Vagina (tissue), 2 donors: ENCODE measurements around the gene ZNF804A. TPM values are rescaled to one million over a fixed set of nuclear protein-coding genes. Genes with fewer than 3 reads are reported as not detected.

ENCODE experiments used
- DNase-seq, 2 donors: peaks; one replicate each; pipeline ENCODE4 v3.0.0-alpha.2; 2017; ENCODE audit errors: extremely low spot score in 2 of 2
- H3K27ac ChIP-seq: fragments of 200-600 bp; sonication (generic); one replicate; pipeline ENCODE4 v1.5.1; 2019
- H3K27me3 ChIP-seq: fragments of 200-600 bp; sonication (generic); one replicate; pipeline ENCODE4 v1.5.1; 2019
- H3K36me3 ChIP-seq, 2 donors: fragments of 200-600 bp; sonication (generic); one replicate each; pipeline ENCODE4 v1.5.1; 2017 to 2019
- H3K4me1 ChIP-seq: fragments of 200-600 bp; sonication (generic); one replicate; pipeline ENCODE4 v1.5.1; 2019
- H3K4me3 ChIP-seq, 2 donors: fragments of 200-600 bp; sonication (generic); 1 replicate in 1 of 2; 2 replicates in 1 of 2; pipeline ENCODE4 v1.5.1; 2016 to 2019
- H3K9me3 ChIP-seq: fragments of 200-600 bp; sonication (generic); one replicate; pipeline ENCODE4 v1.5.1; 2019
- CTCF ChIP-seq, 3 experiments: fragments of 450-650 bp in 2 of 3; fragments of 200-600 bp in 1 of 3; sonication (generic) in 1 of 3; IDR thresholded peaks; one replicate each; pipeline ENCODE4 v1.5.1; 2017 to 2019; ENCODE audit warnings: antibody characterized with exemption in 3 of 3, mild to moderate bottlenecking in 2 of 3, moderate library complexity in 2 of 3
- POLR2A ChIP-seq, 2 donors: fragments of 450-650 bp; IDR thresholded peaks; one replicate each; pipeline ENCODE4 v1.6.1; 2017; ENCODE audit warnings: antibody characterized with exemption in 2 of 2, mild to moderate bottlenecking in 2 of 2, moderate library complexity in 2 of 2
- POLR2AphosphoS5 ChIP-seq, 2 donors: sonication (generic); formaldehyde crosslinking; IDR thresholded peaks; one replicate each; pipeline ENCODE4 v1.9.0; 2017; ENCODE audit warnings: antibody characterized with exemption in 2 of 2, mild to moderate bottlenecking in 2 of 2, low read depth in 1 of 2; ENCODE audit not compliant: insufficient read depth in 1 of 2
- intact Hi-C: fragments of 100-400 bp; cut with DNase I; formaldehyde crosslinking; loops from one replicate; pipeline ENCODE4 v1.15.1; 2023
- total RNA-seq: library from RNA; depleted of rRNA; stranded (reverse); fragments of >200 nt; gene quantifications from one replicate; pipeline ENCODE4 v1.2.3, GENCODE V29; 2016

The ZNF804A gene
- total RNA-seq, 1 donor from 2014 or later: 1.2 TPM

- H3K4me1 ChIP-seq: no peaks in the 10 kb centered on the region
- intact Hi-C loops: no loop called here
- no peak overlapping the region for H3K27ac ChIP-seq
- no peaks in the 10 kb centered on the region for H3K9me3 ChIP-seq
- no peak overlapping the region for H3K4me3 ChIP-seq
- no peak for TF ChIP-seq POLR2A (IDR thresholded peaks at IDR 0.05)
- no peak for TF ChIP-seq POLR2AphosphoS5 (IDR thresholded peaks at IDR 0.05; ENCODE audit: insufficient read depth in 1 of 2, low read depth in 1 of 2)
- TF ChIP-seq CTCF (IDR thresholded peaks at IDR 0.05): no peak
- no peaks in the 10 kb centered on the region for H3K27me3 ChIP-seq
- no peaks in the 10 kb centered on the region for H3K36me3 ChIP-seq
- DNase-seq: no peak
These were observed 322.2 kb downstream of the ZNF804A start for GRCh38 chr2:184920451-184920965.

GRCh38 chr2:184921676-184922075 lies 323.3 kb downstream of the ZNF804A start:
- intact Hi-C loops: no loop called here
- Histone ChIP-seq H3K9me3 (no peaks in the 10 kb centered on the region), H3K27ac (no peak overlapping the region), H3K4me1 (no peaks in the 10 kb centered on the region), H3K4me3 (no peak overlapping the region), H3K27me3 (no peaks in the 10 kb centered on the region), H3K36me3 (no peaks in the 10 kb centered on the region)
- no peak for DNase-seq
- no peak for TF ChIP-seq POLR2AphosphoS5 (IDR thresholded peaks at IDR 0.05; ENCODE audit: insufficient read depth in 1 of 2, low read depth in 1 of 2)
- TF ChIP-seq POLR2A (IDR thresholded peaks at IDR 0.05): no peak
- no peak for TF ChIP-seq CTCF (IDR thresholded peaks at IDR 0.05)

GRCh38 chr2:184923751-184924150 lies 325.4 kb downstream of the ZNF804A start:
- H3K9me3 ChIP-seq: no peaks in the 10 kb centered on the region
- DNase-seq: no peak
- no peaks in the 10 kb centered on the region for H3K36me3 ChIP-seq
- no peak overlapping the region for H3K4me3 ChIP-seq
- intact Hi-C loops: no loop called here
- no peak overlapping the region for H3K27ac ChIP-seq
- TF ChIP-seq POLR2AphosphoS5 (IDR thresholded peaks at IDR 0.05; ENCODE audit: insufficient read depth in 1 of 2, low read depth in 1 of 2): no peak
- TF ChIP-seq POLR2A (IDR thresholded peaks at IDR 0.05): no peak
- TF ChIP-seq CTCF (IDR thresholded peaks at IDR 0.05): no peak
- no peaks in the 10 kb centered on the region for H3K4me1 ChIP-seq
- H3K27me3 ChIP-seq: no peaks in the 10 kb centered on the region

- Histone ChIP-seq H3K27ac (no peak overlapping the region), H3K27me3 (no peaks in the 10 kb centered on the region), H3K36me3 (no peaks in the 10 kb centered on the region), H3K4me1 (no peaks in the 10 kb centered on the region), H3K9me3 (no peaks in the 10 kb centered on the region), H3K4me3 (no peak overlapping the region)
- no peak for TF ChIP-seq POLR2AphosphoS5 (IDR thresholded peaks at IDR 0.05; ENCODE audit: insufficient read depth in 1 of 2, low read depth in 1 of 2)
- no peak for TF ChIP-seq POLR2A (IDR thresholded peaks at IDR 0.05)
- no peak for TF ChIP-seq CTCF (IDR thresholded peaks at IDR 0.05)
- intact Hi-C loops: no loop called here
- no peak for DNase-seq
These were observed 328.7 kb downstream of the ZNF804A start for GRCh38 chr2:184927040-184927439.

GRCh38 chr2:184936761-184937160 lies 338.4 kb downstream of the ZNF804A start:
- intact Hi-C loops: no loop called here
- TF ChIP-seq POLR2AphosphoS5 (IDR thresholded peaks at IDR 0.05; ENCODE audit: insufficient read depth in 1 of 2, low read depth in 1 of 2) (no peak), CTCF (IDR thresholded peaks at IDR 0.05) (no peak), POLR2A (IDR thresholded peaks at IDR 0.05) (no peak)
- no peak overlapping the region for H3K27ac ChIP-seq
- DNase-seq: no peak
- H3K9me3 ChIP-seq: no peaks in the 10 kb centered on the region
- no peak overlapping the region for H3K4me3 ChIP-seq
- no peaks in the 10 kb centered on the region for H3K4me1 ChIP-seq
- no peaks in the 10 kb centered on the region for H3K27me3 ChIP-seq
- no peaks in the 10 kb centered on the region for H3K36me3 ChIP-seq
